Adrenal gland (tissue), 5 donors: ENCODE data around the gene TNC.

Experiments
- POLR2A ChIP-seq, 2 donors: fragments of 450-650 bp; IDR thresholded peaks; one replicate each; pipeline ENCODE4 v1.6.1; 2017; ENCODE audit warnings: antibody characterized with exemption in 2 of 2, mild to moderate bottlenecking in 2 of 2, moderate library complexity in 1 of 2
- TF ChIP-seq, protein P1 (sequence below), 6 experiments: fragments of 450-650 bp in 4 of 6; fragments of 200-600 bp in 2 of 6; sonication (generic) in 1 of 6; IDR thresholded peaks; 1 replicate in 5 of 6; 2 replicates in 1 of 6; pipeline versions ENCODE4 v1.5.1 to v1.8.0; 2016 to 2021; ENCODE audit warnings: antibody characterized with exemption in 6 of 6, mild to moderate bottlenecking in 2 of 6, moderate library complexity in 1 of 6
- donor health status: DM: no; HTN: no; CAD: no.

DNA sequence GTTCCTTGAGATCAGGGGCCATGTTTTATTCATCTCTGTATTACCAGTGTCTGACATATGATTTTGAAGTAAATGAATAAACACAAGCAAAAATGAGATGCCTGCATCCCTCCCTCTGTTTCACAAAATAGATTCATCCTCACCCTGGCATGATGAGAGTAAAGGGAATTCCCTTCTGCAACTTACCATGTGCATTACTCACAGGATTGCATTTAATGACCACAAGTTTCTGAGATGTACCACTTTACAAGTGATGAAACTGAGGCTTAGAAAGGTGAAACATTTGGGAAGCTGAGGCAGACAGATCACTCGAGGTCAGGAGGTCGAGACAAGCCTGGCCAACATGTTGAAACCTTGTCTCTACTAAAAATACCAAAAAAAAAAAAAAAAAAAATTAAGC is 113.4 kb downstream of the TNC start:
- TF ChIP-seq, protein P1, sequence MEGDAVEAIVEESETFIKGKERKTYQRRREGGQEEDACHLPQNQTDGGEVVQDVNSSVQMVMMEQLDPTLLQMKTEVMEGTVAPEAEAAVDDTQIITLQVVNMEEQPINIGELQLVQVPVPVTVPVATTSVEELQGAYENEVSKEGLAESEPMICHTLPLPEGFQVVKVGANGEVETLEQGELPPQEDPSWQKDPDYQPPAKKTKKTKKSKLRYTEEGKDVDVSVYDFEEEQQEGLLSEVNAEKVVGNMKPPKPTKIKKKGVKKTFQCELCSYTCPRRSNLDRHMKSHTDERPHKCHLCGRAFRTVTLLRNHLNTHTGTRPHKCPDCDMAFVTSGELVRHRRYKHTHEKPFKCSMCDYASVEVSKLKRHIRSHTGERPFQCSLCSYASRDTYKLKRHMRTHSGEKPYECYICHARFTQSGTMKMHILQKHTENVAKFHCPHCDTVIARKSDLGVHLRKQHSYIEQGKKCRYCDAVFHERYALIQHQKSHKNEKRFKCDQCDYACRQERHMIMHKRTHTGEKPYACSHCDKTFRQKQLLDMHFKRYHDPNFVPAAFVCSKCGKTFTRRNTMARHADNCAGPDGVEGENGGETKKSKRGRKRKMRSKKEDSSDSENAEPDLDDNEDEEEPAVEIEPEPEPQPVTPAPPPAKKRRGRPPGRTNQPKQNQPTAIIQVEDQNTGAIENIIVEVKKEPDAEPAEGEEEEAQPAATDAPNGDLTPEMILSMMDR (IDR thresholded peaks at IDR 0.05) = no peak
- no peak for TF ChIP-seq POLR2A (IDR thresholded peaks at IDR 0.05)
